ENCODE measurements around the gene MRLN.

Gene MRLN

GRCh38 chr10:59706851-59707797 is 46.1 kb downstream of the MRLN start:
- DNase-seq (ENCODE audit: low read depth in 3 of 3): no peak

GRCh38 chr10:59705931-59706330 is 47.3 kb downstream of the MRLN start:
- DNase-seq (ENCODE audit: low read depth in 3 of 3): no peak

GRCh38 chr10:59704630-59705029 is 48.6 kb downstream of the MRLN start:
- DNase-seq (ENCODE audit: low read depth in 3 of 3): no peak

GRCh38 chr10:59702347-59702746 is 50.9 kb downstream of the MRLN start:
- DNase-seq (ENCODE audit: low read depth in 3 of 3): no peak

- no peak for DNase-seq (ENCODE audit: low read depth in 3 of 3)
Observed at GRCh38 chr10:59700709-59701108, 52.5 kb downstream of the MRLN start.

GRCh38 chr10:59698326-59698725 is 54.9 kb downstream of the MRLN start:
- no peak for DNase-seq (ENCODE audit: low read depth in 3 of 3)

- DNase-seq (ENCODE audit: low read depth in 3 of 3): no peak
Observed at GRCh38 chr10:59695637-59696036, 57.6 kb downstream of the MRLN start.

GRCh38 chr10:59694936-59695335 is 58.3 kb downstream of the MRLN start:
- DNase-seq (ENCODE audit: low read depth in 3 of 3): no peak

GRCh38 chr10:59692113-59692512 is 61.1 kb downstream of the MRLN start:
- no peak for DNase-seq (ENCODE audit: low read depth in 3 of 3)

GRCh38 chr10:59688921-59689351 is 64.3 kb downstream of the MRLN start:
- no peak for DNase-seq (ENCODE audit: low read depth in 3 of 3)

- no peak for DNase-seq (ENCODE audit: low read depth in 3 of 3)
Observed at GRCh38 chr10:59687657-59688056, 65.6 kb downstream of the MRLN start.
